GM19238 (cell line): ENCODE measurements around the gene SIAE.
"Not testable (repeated sequence)": the region's sequence is repeated elsewhere in the genome, so short reads cannot be mapped to it uniquely, and the experiment has no call there.

ENCODE experiments used
- DNase-seq: peaks from one replicate; pipeline ENCODE4 v3.0.0; 2011; ENCODE audit warnings: low spot score; ENCODE audit not compliant: insufficient read length

SIAE gene

GRCh38 chr11:124623861-124624525, 49.5 kb downstream of the SIAE start:
- no peak for DNase-seq

GRCh38 chr11:124622531-124623451, 50.7 kb downstream of the SIAE start, which contains the start of gene TBRG1:
Gene TBRG1 (plus strand): TSS chr11:124622864. CDS start chr11:124623084, 220 bp downstream.
- peak; percentile 86 for DNase-seq

DNA sequence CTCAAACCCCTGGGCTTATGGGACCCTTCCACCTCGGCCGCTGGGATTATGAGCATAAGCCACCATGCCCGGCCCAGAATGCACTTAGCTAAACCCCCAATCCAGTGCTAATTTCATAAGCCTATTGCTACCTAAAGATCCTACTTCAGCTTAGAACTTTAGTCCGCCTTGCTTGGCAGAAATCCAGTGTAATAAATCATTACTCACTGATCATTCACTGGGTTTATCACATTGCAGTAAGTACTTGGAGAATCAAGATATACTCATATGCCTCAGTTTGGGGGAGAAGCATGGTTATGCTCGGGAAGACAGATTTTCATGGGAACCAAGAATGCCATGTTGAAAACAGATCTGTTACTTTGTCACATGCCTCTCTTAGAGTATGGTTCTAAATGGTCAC, 54.7 kb downstream of the SIAE start:
- no peak for DNase-seq

DNA sequence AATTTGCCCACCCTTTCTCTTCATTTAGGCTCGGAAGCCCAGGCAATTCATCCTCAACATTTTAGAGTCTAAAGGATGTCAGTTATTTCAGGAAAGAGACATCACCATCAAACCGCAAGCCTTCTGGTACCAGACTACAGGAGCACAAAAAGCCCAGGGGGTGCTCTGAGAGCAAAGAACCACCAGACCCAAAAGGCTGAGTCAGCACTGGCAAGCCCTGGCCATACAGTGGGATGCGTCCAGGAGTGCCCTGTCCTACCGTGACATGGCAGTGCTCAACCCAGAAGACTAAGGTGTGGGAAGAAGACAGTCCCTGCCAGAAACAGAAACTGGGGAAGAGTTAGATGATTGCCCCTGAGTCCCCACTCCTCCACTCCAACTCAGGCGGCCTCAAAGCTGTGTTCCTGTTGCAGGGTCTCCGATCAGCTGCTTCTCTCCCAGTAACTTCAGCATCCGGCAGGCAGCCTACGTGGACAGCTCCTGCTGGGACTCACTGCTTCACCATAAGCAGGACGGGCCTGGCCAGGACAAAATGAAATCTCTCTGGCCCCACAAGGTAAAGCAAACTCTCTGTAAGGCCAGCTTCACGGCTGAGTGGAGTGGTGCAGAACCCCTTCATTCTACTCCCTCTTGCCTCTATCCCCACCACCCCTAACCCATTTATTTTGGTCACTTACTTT, 60.8 kb downstream of the SIAE start:
- DNase-seq = no peak

DNA sequence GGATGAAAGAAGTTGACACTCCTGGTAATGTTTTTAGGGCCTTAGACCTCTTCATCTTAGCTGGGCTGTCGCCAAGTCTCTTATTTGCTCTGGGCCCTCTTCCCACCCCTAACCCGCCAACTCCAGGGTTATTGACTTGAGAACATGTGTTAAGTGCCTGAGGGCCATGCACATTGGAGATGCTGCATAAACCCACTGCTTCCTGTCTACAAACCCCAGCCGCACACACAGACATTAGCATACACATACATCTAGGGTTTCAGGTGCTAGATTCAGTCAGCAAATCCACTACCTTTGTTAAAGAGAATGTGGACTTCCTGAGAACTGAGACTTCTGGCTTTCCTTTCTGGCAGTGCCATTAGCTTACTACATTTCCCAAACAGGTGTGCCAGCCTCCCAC, 61.5 kb downstream of the SIAE start:
- no peak for DNase-seq

GRCh38 chr11:124611064-124611463, 62.5 kb downstream of the SIAE start, which contains the start of gene PANX3:
Gene PANX3 (plus strand): TSS chr11:124611428. CDS start chr11:124611557, 129 bp downstream.
- no peak for DNase-seq

DNA sequence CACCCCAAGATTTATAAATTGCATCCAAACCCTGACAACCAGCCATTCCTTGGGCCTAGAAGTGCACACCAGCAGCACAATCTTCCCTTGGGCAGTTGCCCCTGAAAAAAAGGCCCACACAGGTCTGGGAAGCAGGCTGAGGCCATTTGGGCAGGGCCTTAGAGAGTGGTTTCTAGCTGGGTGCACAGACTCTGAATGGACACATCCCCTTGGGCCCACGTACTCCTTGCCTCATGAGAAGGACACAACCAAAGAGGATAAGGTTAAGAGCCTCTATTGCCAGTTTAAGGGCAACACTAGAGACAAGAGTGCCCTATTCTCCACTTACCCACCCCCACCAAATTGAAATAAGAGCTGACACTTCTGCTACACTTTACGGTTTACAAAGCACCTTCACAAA, 63.2 kb downstream of the SIAE start:
- DNase-seq = no peak

DNA sequence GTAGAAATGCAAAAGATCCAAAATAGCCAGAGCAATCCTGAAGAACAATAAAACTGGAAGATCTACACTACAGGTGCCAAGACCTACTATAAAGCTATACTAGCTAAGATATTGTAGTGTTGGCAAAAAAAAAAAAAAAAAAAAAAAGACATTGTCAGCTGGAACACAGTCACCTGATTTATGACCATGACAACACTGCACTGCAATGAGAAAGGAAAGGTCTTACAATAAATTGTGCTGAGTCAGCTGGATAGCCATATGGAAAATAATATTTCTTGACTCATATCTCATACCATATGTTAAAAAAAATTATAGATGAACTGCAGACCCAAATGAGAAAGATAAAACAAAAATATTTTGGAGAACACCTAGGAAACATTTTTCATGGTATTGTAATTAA, 65.4 kb downstream of the SIAE start:
- no peak for DNase-seq

DNA sequence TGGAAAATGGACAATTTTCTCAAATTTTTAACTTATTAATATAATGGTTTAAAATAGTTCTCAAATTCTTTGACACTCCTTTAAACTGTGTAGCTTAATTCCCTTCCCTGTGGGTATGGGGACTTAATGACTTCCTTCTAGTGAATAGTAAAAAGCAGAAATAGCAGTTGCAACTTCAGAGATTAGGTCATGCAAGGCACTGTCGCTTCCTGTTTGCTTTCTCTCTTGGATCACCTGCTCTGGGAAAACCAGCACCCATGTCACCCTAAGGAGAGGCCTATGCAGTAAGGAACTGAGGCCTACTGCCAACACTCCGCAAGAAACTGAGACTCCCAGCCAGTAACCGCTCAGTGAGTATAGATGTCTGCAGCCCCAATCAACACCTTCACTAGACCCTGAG, 67.8 kb downstream of the SIAE start:
- no peak for DNase-seq

DNA sequence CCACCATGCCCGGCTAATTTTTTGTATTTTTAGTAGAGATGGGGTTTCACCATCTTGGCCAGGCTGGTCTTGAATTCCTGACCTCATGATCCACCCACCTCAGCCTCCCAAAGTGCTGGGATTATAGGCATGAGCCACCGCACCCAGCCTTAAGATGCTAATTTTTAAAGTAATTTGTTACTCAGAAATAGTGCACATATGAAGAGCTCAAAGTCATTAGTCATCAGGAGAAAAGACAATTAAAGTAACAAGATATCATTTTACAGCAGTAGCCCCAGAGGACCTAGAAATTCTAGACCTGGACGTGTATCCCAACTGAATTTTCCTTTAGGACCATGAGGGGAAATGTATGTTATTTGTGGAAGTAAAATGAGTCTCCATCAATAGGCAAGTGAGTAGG, 70.8 kb downstream of the SIAE start:
- DNase-seq = not testable (repeated sequence)

DNA sequence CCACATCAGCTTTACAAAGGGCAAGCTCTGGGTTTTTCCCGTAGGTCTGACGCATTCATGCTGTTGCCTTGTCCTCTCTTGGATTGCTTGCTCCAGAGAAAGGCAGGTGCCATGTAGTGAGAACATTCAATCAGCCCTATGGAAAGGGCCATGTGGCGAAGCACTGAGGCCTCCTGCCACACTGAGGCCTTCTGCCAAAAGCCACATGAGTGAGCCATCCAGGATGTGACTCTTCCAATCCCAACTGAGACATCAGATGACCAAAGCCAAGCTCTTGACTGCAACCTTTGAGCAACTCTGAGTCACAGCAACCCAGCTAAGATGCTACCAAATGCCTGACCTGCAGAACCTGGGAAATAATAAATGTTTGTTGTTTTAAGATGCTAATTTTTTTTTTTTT, 71.3 kb downstream of the SIAE start:
- DNase-seq = no peak

- DNase-seq = no peak
Measured at GRCh38 chr11:124600621-124601320, 72.8 kb downstream of the SIAE start.

DNA sequence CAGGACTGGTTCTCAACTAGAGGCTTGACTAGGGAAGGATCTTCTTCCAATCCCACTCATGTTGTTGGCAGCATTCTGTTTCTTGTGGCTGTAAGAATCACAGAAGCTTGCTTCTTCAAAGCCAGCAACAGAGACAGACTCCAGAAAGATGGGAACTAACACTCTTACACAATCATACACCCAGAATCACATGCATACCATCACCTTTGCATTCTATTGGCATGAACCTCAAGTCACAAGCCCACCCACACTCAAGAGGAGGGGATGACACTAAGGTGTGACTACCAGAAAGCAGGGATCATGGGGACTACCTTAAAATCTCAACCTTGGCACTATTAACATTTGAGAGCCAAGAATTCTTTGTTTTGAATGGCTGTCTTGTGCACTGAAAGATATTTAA, 75.9 kb downstream of the SIAE start:
- no peak for DNase-seq

- DNase-seq = no peak
Measured at GRCh38 chr11:124595302-124595701, 78.2 kb downstream of the SIAE start.

DNA sequence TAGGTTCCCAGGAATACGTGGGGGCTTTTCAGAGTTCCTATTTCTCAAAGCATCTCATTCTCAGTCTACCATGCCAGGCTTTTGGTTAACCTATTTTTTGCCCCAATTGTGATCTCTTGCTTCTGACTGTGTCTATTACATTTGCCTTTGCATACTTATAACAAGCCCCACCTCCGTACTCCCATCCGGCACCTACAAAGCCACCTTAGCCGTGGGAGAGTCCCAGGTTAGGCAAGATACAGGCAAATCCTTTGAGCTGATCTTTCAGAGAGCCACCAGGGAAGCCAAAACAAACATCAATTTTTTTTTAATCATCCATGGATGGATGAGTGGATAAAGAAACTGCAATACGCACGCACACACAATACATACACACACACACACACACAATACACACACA, 80.9 kb downstream of the SIAE start:
- DNase-seq = no peak

DNA sequence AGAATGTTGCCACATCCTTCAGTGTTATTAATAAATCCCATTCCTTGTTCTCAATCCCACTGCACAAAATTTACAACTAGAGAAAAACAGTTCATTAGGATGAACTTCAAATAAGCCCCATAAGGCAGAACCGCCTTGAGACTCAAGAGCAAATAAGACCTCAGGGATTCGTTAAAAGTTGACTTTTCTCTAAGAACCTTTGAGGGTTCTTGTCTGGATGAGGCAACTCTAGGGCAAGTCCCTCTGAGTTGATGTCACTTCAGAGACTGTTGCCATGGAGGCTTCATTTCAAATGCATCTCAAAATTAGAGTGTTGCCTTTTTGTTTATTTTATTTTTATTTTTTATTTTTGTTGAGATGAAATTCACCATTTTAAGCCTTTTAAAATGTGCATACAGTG, 82.1 kb downstream of the SIAE start:
- DNase-seq = no peak

- no peak for DNase-seq
Measured at GRCh38 chr11:124586238-124586860, 87.2 kb downstream of the SIAE start.

GRCh38 chr11:124584681-124585372, 88.7 kb downstream of the SIAE start:
- DNase-seq = no peak

GRCh38 chr11:124583781-124584180, 89.8 kb downstream of the SIAE start:
- DNase-seq = no peak
